Left colon (tissue), 2 donors: ENCODE results near the gene MRNIP. TPM values are rescaled to one million over a fixed set of nuclear protein-coding genes. Genes with fewer than 3 reads are reported as not detected.
A peak's percentile ranks its signal among the peaks of the same experiment; 100 is the strongest.
"Not testable (repeated sequence)": the region's sequence is repeated elsewhere in the genome, so short reads cannot be mapped to it uniquely, and the experiment has no call there.

Experiments
- ATAC-seq: fragments of 200-7000 bp; cut with Tn5 transposase; one replicate; pipeline ENCODE4 v1.9.1; 2020; ENCODE audit warnings: mild to moderate bottlenecking, moderate library complexity
- DNase-seq, 2 donors: peaks; one replicate each; pipeline ENCODE4 v3.0.0-alpha.2; 2020
- intact Hi-C, 2 donors: fragments of 100-400 bp; cut with DNase I in 1 of 2; cut with micrococcal nuclease in 1 of 2; formaldehyde crosslinking; loops; one replicate each; pipeline versions ENCODE4 v1.11.2 to v1.14.0; 2022; cut with DNase I, micrococcal nuclease
- total RNA-seq, 2 donors: library from RNA; stranded (reverse); fragmentation: NEBNext Ultra II Directional; extraction: Animal tissue kit (Norgen Biotek cat#: 25700); gene quantifications; one replicate each; pipeline ENCODE4 v1.2.1, GENCODE V29; 2021
- donor health status: DM: no; HTN: no; CAD: no.
- donor health status: DM: yes; HTN: yes; CAD: no.

The MRNIP gene
- total RNA-seq, 2 donors from 2014 or later = 16.6 to 18.9 TPM

DNA sequence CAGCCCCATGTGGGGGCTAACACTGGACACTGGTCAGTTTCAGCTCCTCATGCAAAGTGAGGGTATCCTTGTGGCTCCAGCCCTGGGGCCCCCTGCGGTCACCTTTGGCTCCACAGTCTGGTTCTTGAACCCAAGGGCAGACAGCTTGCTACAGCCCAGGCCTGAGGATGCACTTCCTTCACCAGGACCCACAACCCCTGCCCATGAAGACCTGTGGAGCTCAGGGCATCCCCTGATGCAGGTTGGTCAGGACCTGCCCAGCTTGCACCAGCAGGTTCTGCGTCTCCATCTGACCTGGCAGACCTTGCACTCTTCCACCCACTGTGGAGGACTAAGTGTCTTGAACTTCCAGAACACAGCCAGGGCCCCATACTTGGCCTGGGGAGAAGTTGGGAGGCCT is 3.7 kb upstream of the MRNIP start:
- ATAC-seq (no peak), DNase-seq (no peak)
- intact Hi-C loops = no loop called here

DNA sequence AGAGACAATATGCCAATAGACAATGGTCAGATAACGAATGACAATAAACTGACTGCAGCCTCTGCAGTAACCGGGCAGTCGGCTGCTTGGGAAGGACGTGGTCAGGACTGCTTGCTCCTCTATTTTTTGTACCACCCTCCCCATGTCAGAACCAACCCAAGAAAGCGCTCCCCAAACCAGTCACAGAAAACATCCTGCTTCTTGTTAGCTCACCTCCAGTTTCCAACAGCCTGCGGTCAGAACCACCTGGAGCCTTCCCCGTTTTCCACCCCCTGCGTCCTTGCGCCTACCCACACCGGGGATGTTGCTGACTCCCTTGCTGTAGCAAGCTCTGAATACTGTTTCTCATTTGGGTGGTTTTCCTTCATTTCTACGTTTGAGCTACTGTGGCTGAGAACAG is 1.7 kb upstream of the MRNIP start:
- intact Hi-C loops = no loop called here
- ATAC-seq (no peak), DNase-seq (no peak)

DNA sequence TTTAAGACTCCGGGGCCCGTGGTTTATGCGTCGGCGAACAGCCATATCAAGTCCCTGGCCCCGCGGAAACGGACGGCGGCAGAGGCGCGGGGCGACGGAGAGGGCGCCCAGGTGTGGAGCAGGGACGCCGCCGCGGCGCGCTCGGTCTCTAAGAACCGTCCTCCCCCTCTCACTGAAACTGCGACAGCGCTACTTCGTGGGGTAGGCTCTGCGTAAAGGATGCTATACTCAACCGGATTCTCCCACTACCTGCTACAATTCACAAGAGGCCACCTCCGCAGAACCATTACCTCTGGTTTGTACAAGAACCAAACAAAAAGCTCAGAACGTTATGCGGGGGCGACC is 404 bp downstream of the MRNIP start:
- DNase-seq = peak; percentile 33 to 62
- peak; percentile 67 for ATAC-seq
- intact Hi-C loops = no loop called here

DNA sequence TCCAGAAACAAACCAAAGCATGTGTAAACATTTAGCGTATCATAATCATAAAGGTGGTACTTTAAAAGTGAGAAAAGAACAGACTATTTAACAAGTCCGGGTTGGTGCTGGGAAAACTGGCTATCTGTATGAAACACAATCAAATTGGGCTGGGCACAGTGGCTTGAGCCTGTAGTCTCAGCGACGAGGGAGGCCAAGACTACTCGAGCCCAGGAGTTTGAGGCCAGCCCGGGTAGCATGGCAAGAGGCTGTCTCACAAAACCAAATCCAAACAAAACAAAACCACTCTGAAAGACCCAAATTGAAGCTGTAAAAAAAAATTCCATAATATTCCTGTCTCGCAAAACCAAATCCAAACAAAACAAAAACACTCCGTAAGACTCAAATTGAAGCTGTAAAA is 4.3 kb downstream of the MRNIP start:
- intact Hi-C loops = no loop called here
- ATAC-seq (no peak), DNase-seq (no peak)

DNA sequence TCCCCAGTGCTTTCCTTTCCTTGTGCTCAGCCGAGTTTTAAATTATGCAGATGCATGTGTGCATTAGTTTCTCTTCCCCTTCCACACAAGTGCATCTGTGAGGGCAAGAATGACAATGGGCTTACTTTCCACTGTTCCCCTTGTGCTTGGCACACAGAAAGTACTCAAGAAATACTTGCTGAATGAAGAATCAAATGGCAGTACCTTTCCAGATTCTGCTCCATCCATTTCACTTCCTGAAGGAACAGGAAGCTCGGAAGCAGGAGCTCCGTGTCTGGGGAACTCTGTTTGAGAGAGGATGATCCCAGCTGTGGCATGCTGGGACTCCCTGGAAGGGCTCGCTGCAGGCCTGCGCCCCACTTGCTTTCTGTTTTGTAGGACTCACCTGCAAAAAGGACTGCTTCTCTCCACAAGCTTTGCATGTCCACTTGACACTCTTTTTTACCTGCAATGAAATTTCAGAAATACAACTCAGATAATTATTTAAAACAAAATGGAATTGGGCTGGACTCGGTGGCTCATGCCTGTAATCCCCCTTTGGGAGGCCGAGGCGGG is 5.5 kb downstream of the MRNIP start:
- no peak for ATAC-seq
- DNase-seq = no peak

DNA sequence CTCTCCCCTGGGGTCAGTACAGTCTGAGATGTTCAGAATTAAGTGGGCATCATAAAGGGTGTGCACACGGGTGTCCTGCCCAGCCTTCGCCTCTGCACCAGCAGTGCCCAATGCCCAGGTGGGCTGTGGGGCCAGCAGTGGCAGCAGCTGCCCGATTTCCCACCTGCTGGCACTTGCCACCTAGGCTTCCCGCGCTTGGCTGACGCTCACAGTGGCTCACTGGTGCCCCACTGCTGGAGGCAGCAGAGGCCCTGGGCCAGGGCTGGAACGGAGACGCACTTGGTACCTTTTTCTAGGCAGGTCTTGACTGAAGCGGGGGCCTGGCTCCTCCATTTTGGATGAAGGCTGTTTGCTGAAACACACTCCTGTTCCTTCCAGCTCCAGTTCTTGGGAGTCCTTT is 17.0 kb downstream of the MRNIP start:
- ATAC-seq = no peak
- no peak for DNase-seq
- intact Hi-C loops = no loop called here

More for the DNA sequence above, 5.5 kb downstream of the MRNIP start:
- intact Hi-C loops = no loop called here

DNA sequence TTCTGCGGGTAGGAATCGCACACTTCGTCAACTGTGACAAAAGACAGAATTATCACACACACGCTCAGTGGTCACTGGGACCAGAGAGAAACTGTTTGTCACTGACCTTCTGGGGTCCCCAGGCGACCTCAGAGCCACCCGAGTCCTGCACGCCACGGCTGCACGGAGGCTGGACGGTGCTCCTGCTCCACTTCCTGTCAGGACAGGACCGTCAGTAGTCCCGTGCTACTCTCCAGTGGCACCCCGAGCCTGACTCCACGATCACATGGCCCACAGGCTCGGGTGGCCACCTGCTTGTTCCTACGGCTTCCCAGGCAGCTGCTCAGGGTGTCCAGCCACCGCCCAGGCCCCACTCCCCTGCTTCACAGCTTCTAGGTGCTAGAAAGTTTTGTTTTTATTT is 17.9 kb downstream of the MRNIP start:
- no peak for DNase-seq
- ATAC-seq = no peak
- intact Hi-C loops = no loop called here

GRCh38 chr5:179840321-179840720 is 18.3 kb downstream of the MRNIP start:
- intact Hi-C loops = no loop called here
- ATAC-seq = peak; percentile 3
- DNase-seq = no peak

- intact Hi-C loops = no loop called here
- ATAC-seq = peak; percentile 14
- no peak for DNase-seq
Measured at GRCh38 chr5:179839328-179840256, 19.0 kb downstream of the MRNIP start.

DNA sequence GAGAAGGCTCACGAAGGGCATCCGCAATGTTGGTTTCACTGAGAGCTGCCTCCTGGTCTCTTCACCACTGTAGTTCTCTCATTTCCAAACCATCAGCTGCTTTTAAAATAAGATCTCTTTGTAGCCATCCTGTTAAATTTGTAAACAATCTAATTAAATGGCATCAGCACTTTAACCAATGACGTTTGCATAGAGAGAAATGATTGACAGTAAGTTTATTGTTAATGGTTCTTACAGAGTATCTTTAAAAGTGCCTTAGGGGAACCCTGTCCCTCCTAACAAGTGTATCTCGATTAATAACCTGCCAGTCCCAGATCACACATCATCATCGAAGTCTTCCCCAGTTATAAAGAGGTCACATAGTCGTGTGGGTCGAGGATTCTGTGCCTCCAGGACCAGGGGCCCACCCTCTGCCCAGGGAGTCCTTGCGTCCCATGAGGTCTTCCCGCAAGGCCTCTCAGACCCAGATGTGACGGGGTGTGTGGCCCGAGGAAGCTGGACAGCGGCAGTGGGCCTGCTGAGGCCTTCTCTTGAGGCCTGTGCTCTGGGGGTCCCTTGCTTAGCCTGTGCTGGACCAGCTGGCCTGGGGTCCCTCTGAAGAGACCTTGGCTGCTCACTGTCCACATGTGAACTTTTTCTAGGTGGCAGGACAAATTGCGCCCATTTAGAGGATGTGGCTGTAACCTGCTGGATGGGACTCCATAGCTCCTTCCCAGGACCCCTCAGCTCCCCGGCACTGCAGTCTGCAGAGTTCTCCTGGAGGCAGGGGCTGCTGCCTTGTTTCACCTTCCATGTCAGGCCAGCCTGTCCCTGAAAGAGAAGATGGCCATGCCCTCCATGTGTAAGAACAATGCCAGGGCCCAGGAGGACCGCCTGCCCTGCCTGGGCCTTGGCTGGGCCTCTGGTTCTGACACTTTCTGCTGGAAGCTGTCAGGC is 21.3 kb downstream of the MRNIP start:
- ATAC-seq (peak; percentile 8), DNase-seq (no peak)
- intact Hi-C loops = no loop called here

- DNase-seq (no peak), ATAC-seq (peak; percentile 38)
- intact Hi-C loops = no loop called here
Measured at GRCh38 chr5:179836225-179837019, 22.2 kb downstream of the MRNIP start.

GRCh38 chr5:179834871-179835270 is 23.7 kb downstream of the MRNIP start:
- intact Hi-C loops, DNase-seq, ATAC-seq: not testable (repeated sequence)

- ATAC-seq (no peak), DNase-seq (no peak)
- intact Hi-C loops = no loop called here
Measured at GRCh38 chr5:179834120-179834519, 24.5 kb downstream of the MRNIP start.

DNA sequence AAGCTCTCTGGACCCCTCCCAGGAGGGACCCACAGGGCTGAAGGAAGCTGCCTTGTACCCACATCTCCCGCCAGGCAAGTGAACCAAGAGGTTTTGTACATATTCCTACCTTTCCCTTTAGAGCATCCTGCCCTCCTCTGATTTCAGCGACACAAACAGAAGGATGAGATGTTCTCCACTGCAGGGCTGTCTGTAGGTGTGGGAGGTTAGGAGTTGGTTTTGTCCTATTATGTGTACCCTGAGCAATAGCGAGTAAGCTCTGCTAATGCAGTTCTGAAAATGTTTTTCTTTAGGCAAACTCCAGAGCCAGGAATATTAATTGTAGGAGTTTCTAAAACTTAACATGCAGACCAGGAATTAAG is 24.9 kb downstream of the MRNIP start:
- ATAC-seq = no peak
- intact Hi-C loops = no loop called here
- DNase-seq = no peak

- ATAC-seq (no peak), DNase-seq (no peak)
- intact Hi-C loops = no loop called here
Measured at GRCh38 chr5:179833056-179833708, 25.4 kb downstream of the MRNIP start.

DNA sequence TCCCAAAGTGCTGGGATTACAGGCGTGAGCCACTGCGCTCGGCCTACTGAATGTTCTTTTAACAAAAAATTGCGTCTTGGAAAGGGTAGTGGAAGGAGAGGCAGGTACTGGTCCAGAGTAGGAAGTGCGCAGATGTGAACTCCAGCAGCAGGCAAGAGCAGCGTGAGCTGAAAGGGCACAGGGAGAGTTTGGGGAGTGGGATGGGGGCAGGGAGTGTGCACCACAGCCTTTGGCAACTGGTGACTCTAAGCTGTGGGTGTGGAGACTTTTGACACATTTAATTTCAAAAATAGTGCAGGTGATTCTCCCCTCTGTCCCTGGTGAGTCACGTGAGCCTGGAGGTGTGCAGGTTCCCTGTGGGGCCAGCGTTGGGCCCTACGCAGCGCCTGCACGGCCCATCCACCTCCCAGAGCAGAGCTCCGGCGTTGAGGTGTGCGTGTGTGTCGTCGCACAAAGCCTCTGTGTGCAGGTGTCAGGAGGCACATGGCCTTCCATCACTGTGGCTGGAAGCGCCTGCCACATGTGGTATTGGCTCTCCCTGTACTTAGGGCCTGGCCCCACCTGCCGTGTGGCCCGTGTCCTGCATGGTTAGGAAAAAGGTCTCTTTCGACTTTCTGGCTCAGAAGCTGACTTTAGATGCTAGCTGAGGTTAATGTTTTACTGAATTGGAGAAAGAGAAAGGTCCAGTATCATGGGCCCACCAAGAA is 26.4 kb downstream of the MRNIP start:
- intact Hi-C loops = no loop called here
- ATAC-seq = no peak
- DNase-seq = no peak

GRCh38 chr5:179830818-179831468 is 27.7 kb downstream of the MRNIP start:
- ATAC-seq (no peak), DNase-seq (no peak)
- intact Hi-C loops = no loop called here
